Testis (tissue), 3 donors: ENCODE results near the gene FLRT3. TPM values are rescaled to one million over a fixed set of nuclear protein-coding genes. Genes with fewer than 3 reads are reported as not detected.

Experiments
- DNase-seq: peaks from one replicate; pipeline ENCODE4 v3.0.0-alpha.2; 2019
- H3K27ac ChIP-seq, 2 donors: fragments of 200-600 bp; sonication (generic); one replicate each; pipeline ENCODE4 v1.5.1; 2019
- H3K27me3 ChIP-seq: fragments of 200-600 bp; sonication (generic); one replicate; pipeline ENCODE4 v1.5.1; 2019
- H3K36me3 ChIP-seq: fragments of 200-600 bp; sonication (generic); one replicate; pipeline ENCODE4 v1.5.1; 2017; ENCODE audit warnings: low read depth; ENCODE audit errors: missing control alignments
- H3K4me1 ChIP-seq: fragments of 200-600 bp; sonication (generic); one replicate; pipeline ENCODE4 v1.5.1; 2019
- H3K4me3 ChIP-seq, 2 donors: fragments of 200-600 bp; sonication (generic); one replicate each; pipeline ENCODE4 v1.5.1; 2017 to 2019
- H3K9me3 ChIP-seq: fragments of 200-600 bp; sonication (generic); one replicate; pipeline ENCODE4 v1.5.1; 2017
- POLR2A ChIP-seq: fragments of 450-650 bp; IDR thresholded peaks from one replicate; pipeline ENCODE4 v1.6.1; 2017; ENCODE audit warnings: antibody characterized with exemption, mild to moderate bottlenecking, moderate library complexity
- WGBS, 2 donors: methylation state at CpG; one replicate each; pipeline ENCODE4 v1.1.5; 2018; 5-methylcytosine and 5-hydroxymethylcytosine counted together
- intact Hi-C: fragments of 100-400 bp; cut with DNase I; formaldehyde crosslinking; loops from one replicate; pipeline ENCODE4 v1.15.1; 2023; ENCODE audit warnings: low total_unique reads
- polyA plus RNA-seq: library from polyadenylated mRNA; stranded (reverse); fragments of 350-450 nt; fragmentation: Illumina TruSeq; extraction: RNeasy Lipid Tissue Mini Kit (QIAGEN cat#74804); gene quantifications from one replicate; pipeline ENCODE4 v1.2.3, GENCODE V29; 2014; ENCODE audit warnings: low read depth, low replicate concordance; ENCODE audit not compliant: insufficient read depth
- total RNA-seq, 2 donors: library from RNA; depleted of rRNA; stranded (reverse); fragments of >200 nt; gene quantifications; one replicate each; pipeline ENCODE4 v1.2.3, GENCODE V29; 2016
- TF ChIP-seq, protein P1 (sequence below), 3 experiments: fragments of 450-650 bp in 2 of 3; fragments of 200-600 bp in 1 of 3; sonication (generic) in 1 of 3; IDR thresholded peaks; one replicate each; pipeline ENCODE4 v1.5.1; 2016 to 2019; ENCODE audit warnings: antibody characterized with exemption in 3 of 3, mild to moderate bottlenecking in 2 of 3, moderate library complexity in 1 of 3

The FLRT3 gene
- total and polyA plus RNA-seq, 3 donors from 2014 or later, result 3.0 to 12.3 (median 11.6) TPM

DNA sequence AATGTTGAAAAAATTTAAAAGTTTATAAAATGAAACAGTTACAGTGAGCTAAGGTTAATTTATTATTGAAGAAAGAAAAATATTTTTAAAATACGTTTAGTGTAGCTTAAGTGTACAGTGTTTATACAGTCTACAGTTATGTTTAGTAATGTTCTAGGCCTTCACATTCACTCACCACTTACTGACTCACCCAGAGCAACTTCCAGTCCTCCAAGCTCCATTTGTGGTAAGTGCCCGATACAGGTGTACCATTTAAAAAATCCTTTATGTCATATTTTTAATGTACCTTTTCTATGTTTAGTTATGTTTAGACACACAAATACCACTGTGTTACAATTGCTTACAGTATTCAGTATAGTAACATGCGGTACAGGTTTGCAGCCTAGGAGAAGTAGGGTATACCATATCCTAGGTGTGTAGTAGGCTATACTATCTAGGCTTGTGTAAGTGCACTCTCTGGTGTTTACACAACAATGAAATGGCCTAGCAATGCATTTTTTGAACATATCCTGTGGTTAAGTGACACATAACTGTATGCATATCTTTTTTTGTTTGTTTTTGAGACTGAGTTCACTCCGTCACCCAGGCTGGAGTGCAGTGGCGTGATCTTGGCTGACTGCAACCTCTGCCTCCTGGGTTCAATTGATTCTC, 26.3 kb downstream of the FLRT3 start:
- intact Hi-C loops, result no loop called here
- H3K4me1 ChIP-seq, result no peaks in the 10 kb centered on the region
- 94 to 98% methylated on average over 5 of the region's 5 CpGs for WGBS, 2 donors
- no peaks in the 10 kb centered on the region for H3K9me3 ChIP-seq
- no peak for TF ChIP-seq POLR2A
- TF ChIP-seq, protein P1, sequence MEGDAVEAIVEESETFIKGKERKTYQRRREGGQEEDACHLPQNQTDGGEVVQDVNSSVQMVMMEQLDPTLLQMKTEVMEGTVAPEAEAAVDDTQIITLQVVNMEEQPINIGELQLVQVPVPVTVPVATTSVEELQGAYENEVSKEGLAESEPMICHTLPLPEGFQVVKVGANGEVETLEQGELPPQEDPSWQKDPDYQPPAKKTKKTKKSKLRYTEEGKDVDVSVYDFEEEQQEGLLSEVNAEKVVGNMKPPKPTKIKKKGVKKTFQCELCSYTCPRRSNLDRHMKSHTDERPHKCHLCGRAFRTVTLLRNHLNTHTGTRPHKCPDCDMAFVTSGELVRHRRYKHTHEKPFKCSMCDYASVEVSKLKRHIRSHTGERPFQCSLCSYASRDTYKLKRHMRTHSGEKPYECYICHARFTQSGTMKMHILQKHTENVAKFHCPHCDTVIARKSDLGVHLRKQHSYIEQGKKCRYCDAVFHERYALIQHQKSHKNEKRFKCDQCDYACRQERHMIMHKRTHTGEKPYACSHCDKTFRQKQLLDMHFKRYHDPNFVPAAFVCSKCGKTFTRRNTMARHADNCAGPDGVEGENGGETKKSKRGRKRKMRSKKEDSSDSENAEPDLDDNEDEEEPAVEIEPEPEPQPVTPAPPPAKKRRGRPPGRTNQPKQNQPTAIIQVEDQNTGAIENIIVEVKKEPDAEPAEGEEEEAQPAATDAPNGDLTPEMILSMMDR (IDR thresholded peaks at IDR 0.05), result no peak
- no peaks in the 10 kb centered on the region for H3K27me3 ChIP-seq
- H3K4me3 ChIP-seq, result no peak overlapping the region
- no peak overlapping the region for H3K27ac ChIP-seq
- no peaks in the 10 kb centered on the region for H3K36me3 ChIP-seq
- DNase-seq, result no peak

DNA sequence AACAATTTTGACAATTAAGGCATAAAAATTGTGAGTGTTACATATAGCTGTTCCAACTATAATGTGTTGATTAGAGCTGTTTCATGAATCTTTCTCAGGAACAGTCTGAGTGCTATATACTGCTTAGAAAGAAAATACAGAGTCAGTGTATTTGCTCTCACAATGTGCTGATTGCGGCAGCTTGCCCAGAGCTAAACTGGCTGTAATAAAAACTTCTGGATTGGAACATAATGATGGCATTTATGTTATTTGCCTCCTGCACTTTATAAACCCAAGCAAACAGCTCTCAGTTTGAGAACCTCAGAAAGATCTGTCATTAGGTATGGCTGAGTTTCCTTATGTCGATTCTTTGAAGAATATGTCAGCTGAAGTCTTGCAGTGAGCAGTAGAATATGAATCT, 29.5 kb downstream of the FLRT3 start:
- TF ChIP-seq, protein P1 (IDR thresholded peaks at IDR 0.05), result no peak
- TF ChIP-seq POLR2A, result no peak
- H3K9me3 ChIP-seq, result no peaks in the 10 kb centered on the region
- no peaks in the 10 kb centered on the region for H3K27me3 ChIP-seq
- H3K4me1 ChIP-seq, result no peaks in the 10 kb centered on the region
- H3K36me3 ChIP-seq, result no peaks in the 10 kb centered on the region
- H3K27ac ChIP-seq, result no peak overlapping the region
- intact Hi-C loops, result no loop called here
- H3K4me3 ChIP-seq, result no peak overlapping the region
- no peak for DNase-seq
- 66 to 85% methylated on average over 2 of the region's 2 CpGs for WGBS, 2 donors

DNA sequence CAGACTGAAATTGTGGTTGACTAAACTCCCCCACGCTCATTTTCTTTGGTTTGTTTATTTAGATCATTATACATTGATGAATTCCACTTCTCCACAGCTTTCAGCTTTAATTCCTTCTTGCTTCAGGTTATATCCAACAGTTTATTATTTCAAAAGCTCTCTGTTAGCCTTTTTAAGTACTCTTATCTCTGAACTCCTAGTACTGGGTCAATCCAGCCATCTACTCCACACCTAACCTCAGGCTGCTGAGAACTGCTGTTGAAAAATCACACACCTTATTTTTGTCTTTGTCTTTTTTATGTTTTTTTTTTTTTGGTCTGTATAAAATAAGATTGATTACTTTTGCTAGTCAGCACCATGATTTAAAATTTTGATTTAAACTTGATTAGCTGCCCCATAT, 32.9 kb downstream of the FLRT3 start:
- Histone ChIP-seq H3K27ac (no peak overlapping the region), H3K9me3 (no peaks in the 10 kb centered on the region), H3K36me3 (no peaks in the 10 kb centered on the region), H3K4me1 (no peaks in the 10 kb centered on the region), H3K27me3 (no peaks in the 10 kb centered on the region), H3K4me3 (no peak overlapping the region)
- DNase-seq, result no peak
- intact Hi-C loops, result no loop called here
- WGBS, 2 donors, result 81 to 92% methylated on average over 1 of the region's 1 CpG
- TF ChIP-seq POLR2A, result no peak
- TF ChIP-seq, protein P1 (IDR thresholded peaks at IDR 0.05), result no peak

DNA sequence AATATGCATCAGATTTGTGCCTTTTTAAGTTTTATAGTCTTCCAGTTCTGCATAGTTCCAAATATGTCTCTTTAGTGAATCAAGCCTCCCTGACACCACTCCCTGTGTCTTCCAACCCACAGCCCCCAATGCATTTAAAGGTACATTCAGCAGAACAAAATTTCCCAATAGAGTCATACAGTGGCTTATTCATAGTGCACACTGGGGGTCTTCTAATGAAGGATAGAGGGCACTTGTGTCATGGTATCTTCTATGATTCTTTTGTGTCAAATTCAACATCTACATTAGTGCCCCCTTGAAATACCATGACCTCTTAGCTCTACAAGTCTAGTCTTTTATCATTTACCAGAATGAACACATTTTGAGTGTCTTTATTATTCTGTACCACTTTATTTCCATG, 33.8 kb downstream of the FLRT3 start:
- DNase-seq, result no peak
- H3K9me3 ChIP-seq, result no peaks in the 10 kb centered on the region
- H3K27me3 ChIP-seq, result no peaks in the 10 kb centered on the region
- no peaks in the 10 kb centered on the region for H3K36me3 ChIP-seq
- no peak overlapping the region for H3K27ac ChIP-seq
- TF ChIP-seq, protein P1 (IDR thresholded peaks at IDR 0.05), result no peak
- TF ChIP-seq POLR2A, result no peak
- no peaks in the 10 kb centered on the region for H3K4me1 ChIP-seq
- intact Hi-C loops, result no loop called here
- no peak overlapping the region for H3K4me3 ChIP-seq

DNA sequence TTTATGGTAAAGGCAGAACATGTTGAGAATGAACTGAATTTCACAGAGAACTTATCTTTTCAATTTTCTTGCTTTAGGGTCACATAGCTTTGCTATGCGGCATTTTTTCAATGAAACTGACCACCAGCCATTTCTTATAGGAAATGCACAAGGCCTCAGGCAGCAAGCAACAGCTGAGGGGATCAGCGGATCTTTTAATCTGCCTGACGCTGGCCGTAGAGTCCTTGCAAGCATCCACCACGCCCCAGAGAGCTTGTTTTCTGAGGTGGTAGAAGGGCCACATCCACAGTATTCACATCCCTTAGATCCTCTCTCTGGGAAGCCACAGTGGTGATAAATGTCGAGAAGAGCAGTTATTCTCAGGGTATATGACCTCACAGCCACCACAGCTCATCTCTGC, 34.3 kb downstream of the FLRT3 start:
- TF ChIP-seq, protein P1 (IDR thresholded peaks at IDR 0.05), result no peak
- TF ChIP-seq POLR2A, result no peak

More for the DNA sequence above, 34.3 kb downstream of the FLRT3 start:
- DNase-seq, result no peak
- H3K27ac ChIP-seq, result no peak overlapping the region
- H3K27me3 ChIP-seq, result no peaks in the 10 kb centered on the region
- intact Hi-C loops, result no loop called here
- H3K4me1 ChIP-seq, result no peaks in the 10 kb centered on the region
- 81 to 85% methylated on average over 6 of the region's 6 CpGs for WGBS, 2 donors
- H3K36me3 ChIP-seq, result no peaks in the 10 kb centered on the region
- no peak overlapping the region for H3K4me3 ChIP-seq
- H3K9me3 ChIP-seq, result no peaks in the 10 kb centered on the region
